Muscle of back (tissue), 13 donors: ENCODE results near the gene MXRA8. TPM values are rescaled to one million over a fixed set of nuclear protein-coding genes. Genes with fewer than 3 reads are reported as not detected.
"Not testable (repeated sequence)": the region's sequence is repeated elsewhere in the genome, so short reads cannot be mapped to it uniquely, and the experiment has no call there.

Source experiments
- DNase-seq, 3 donors: peaks; one replicate each; pipeline versions ENCODE4 v3.0.0 to v3.0.0-alpha.2; 2013
- long read RNA-seq, 9 donors: transcript quantifications; one replicate each; lab custom pipeline, GENCODE V29; 2026
- polyA plus RNA-seq, 10 donors: library from polyadenylated mRNA; unstranded; fragments of 120-200 nt; gene quantifications; one replicate each; pipeline ENCODE4 v1.2.1, GENCODE V29; 2013; ENCODE audit not compliant: insufficient read length in 10 of 10

Gene MXRA8, protein sequence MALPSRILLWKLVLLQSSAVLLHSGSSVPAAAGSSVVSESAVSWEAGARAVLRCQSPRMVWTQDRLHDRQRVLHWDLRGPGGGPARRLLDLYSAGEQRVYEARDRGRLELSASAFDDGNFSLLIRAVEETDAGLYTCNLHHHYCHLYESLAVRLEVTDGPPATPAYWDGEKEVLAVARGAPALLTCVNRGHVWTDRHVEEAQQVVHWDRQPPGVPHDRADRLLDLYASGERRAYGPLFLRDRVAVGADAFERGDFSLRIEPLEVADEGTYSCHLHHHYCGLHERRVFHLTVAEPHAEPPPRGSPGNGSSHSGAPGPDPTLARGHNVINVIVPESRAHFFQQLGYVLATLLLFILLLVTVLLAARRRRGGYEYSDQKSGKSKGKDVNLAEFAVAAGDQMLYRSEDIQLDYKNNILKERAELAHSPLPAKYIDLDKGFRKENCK
- polyA plus RNA-seq, result 100 to 1,000 TPM in 2 of 10 donors, 10 to 100 TPM in 8; 52.6 to 111 (median 69.8) TPM
- long read RNA-seq, donor 1, transcript MXRA8-201 (10 exons, 2,273 nt), result major isoform, 8 of 8 reads
- long read RNA-seq, donor 1, partial matches to known transcripts, result 0 of 8 reads
- long read RNA-seq, donor 1, other reads (novel, unspliced or antisense), result 0 of 8 reads
- long read RNA-seq, donor 2, partial matches to known transcripts, result 0 of 2 reads
- long read RNA-seq, donor 2, other reads (novel, unspliced or antisense), result 0 of 2 reads
- long read RNA-seq, donor 3, result 0 reads
- long read RNA-seq, donor 4, transcript MXRA8-201 (10 exons, 2,273 nt), result major isoform, 6 of 6 reads
- long read RNA-seq, donor 4, partial matches to known transcripts, result 0 of 6 reads
- long read RNA-seq, donor 4, other reads (novel, unspliced or antisense), result 0 of 6 reads
- long read RNA-seq, donor 5, transcript MXRA8-201 (10 exons, 2,273 nt), result major isoform, 9 of 10 reads
- long read RNA-seq, donor 5, partial matches to known transcripts, result 0 of 10 reads
- long read RNA-seq, donor 5, other reads (novel, unspliced or antisense), result 0 of 10 reads
- long read RNA-seq, donor 6, transcript MXRA8-201 (10 exons, 2,273 nt), result major isoform, 12 of 14 reads
- long read RNA-seq, donor 6, partial matches to known transcripts, result 0 of 14 reads
- long read RNA-seq, donor 6, other reads (novel, unspliced or antisense), result 0 of 14 reads
- long read RNA-seq, donor 7, transcript MXRA8-201 (10 exons, 2,273 nt), result major isoform, 11 of 13 reads
- long read RNA-seq, donor 7, partial matches to known transcripts, result 0 of 13 reads
- long read RNA-seq, donor 7, other reads (novel, unspliced or antisense), result 0 of 13 reads
- long read RNA-seq, donor 8, partial matches to known transcripts, result 0 of 1 reads
- long read RNA-seq, donor 8, other reads (novel, unspliced or antisense), result 0 of 1 reads
- long read RNA-seq, donor 9, partial matches to known transcripts, result 0 of 2 reads
- long read RNA-seq, donor 9, other reads (novel, unspliced or antisense), result 0 of 2 reads

DNA sequence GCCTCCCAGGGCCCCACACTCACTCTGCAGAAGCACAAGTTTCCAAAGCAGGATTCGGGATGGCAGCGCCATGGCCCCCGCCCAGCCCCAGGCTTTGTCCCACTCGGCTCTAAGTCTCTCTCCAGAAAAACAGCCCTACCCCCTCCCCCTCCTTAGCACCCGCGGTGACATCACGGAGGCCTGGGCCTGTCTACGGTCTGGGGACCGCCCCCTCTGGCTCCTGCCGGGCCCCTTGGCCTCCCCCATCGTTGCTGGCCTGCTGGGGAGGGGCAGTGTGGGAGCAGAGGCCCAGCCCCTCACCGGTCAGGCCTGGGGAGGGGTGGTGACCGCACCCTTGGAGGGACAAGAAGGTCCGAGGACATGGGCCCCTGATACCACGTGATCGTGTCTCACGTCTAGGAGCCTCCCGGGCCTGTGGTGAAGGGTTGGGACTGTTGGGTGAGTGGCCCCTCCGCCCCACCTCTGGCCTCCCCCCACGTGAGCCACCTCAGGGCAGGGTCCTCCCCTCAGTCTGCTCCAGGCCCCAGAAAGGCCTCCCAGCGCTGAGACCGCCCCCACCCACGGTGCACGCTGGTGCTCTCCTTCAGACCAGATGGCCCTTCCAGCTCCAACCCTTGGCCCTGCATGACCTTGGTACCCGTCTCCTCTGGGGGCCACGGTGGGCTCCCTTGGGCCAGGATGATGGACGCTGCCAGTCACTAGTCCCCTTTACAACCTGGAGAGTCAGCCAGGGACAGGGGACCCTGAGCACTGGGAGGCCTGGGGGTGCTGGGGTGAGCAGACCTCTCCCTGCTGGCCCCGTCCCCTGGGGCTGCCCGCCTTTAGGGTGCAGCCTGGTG, at the start of gene MXRA8:
TSS of gene MXRA8 (minus strand) at position 123 of the 839 bp plus-strand sequence. CDS start at position 72, 51 bp downstream.
- DNase-seq, result peak; percentile 87 to 95 (median 90)

DNA sequence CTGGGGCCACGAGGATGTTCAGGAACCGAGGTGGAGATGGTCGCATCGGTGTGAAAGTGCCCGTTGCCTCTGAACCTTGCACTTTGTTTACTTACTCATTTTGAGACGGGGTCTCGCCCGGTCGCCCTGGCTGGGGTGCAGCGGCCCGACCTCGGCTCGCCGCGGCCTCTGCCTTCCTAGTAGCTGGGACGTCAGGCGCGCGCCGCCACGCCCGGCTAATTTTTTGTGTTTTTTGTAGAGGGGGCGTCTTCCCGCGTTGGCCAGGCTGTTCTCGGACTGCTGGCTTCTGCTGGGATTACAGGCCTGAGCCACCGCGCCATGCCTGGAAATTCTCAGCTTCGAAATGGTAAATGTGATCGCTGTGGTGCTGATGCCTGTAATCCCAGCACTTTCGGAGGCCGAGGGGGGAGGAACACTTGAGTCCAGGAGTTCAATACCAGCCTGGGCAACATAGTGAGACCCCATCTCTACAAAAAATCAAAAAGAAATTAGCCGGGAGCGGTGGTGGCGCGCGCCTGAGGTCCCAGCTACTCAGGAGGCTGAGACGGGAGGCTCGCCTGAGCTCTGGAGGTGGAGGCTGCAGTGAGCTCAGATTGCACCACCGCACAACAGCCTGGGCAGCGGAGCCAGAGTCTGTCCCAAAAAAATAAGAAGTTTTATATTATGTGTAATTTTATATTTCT, 49.4 kb upstream of the MXRA8 start:
- DNase-seq, result peak in 1 of 3 donors; percentile 57

DNA sequence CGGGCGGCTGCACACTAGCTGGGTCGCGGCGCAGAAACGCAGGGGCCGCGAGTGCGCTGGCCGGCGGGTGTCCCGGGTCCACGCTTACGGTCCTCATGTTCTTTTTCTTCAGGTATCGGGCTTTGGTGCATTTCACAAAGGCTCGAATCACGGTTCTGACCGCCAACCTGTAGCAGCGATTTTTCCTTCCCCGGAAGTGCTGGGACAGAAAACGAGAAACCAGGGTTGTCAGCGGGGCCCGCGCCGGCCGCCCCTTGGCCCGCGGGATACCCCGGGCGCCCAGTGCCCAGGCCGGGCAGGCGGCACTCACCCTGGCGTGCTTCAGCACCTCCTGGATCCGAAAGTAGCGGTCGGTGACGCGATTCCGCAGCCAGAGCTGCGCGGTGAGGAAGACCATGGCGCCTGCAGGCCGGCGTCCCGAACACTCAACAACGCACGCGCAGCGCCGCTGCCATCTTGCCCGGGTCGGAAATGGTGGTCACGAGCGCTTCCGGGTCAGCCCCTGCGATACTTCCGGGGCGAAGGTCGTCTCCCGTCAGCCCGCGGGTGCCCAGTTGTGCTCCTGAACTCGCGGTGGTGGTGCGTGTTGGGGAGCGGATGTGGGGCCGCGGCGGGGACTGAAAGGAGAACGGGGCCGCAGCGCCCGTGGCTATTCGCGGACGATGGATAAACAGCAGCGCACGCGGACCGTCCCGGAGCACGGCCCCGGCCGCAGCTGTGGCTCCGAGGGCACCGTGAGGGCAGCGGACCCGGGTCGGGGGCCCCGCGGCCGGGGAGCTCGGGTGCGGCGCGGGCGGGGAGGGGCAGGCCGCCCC, 48.7 kb upstream of the MXRA8 start, which contains the start of gene MRPL20:
TSS of gene MRPL20 (minus strand) at position 473 of the 815 bp plus-strand sequence. CDS start at position 397, 76 bp downstream.
- peak; percentile 91 to 97 (median 95) for DNase-seq

DNA sequence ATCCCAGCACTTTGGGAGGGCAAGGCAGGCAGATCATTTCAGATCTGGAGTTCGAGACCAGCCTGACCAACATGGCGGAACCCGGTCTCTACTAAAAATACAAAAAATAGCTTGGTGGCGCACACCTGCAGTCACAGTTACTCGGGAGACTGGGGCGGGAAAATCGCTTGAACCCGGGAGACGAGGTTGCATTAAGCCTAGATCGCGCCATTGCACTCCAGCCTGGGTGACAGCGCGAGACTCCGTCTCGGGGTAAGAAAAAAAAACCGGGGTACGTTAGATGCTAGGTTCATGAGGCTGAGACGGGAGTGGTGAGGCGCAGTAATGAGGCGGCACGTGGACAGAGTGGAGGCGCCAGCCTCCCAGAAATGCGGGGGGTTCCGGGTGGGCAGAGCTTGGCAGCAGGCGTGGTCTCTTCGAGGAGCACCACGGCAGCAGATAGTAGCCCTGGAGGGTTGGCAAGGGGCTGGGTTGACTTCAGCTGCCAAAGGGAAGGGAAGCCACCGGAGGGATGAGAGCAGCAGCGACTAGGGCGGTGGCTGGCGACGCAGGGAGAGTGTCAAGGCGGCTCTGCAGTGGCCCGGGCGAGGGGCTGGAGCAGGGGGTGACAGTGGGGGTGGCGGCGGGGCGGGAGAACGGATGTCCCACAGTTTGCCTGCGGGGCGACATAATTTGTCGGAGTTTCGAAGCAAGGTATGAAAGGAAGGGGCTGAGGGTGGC, 47.9 kb upstream of the MXRA8 start:
- no peak for DNase-seq

DNA sequence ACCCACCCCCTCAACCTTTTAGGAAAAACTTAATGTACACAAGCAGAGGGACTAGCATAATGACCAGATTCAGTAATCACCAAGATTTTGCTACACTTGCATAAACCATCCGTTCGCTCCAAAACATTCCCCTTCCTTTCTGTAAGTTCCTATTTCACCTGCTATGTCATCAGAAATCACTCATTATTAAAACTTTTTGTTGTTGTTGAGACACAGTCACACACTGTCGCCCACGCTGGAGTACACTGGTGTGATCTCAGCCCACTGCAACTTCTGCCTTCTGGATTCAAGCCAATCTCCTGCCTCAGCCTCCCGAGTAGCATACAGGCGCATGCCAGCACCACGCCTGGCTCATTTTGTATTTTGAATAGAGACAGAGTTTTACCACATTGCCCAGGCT, 45.3 kb upstream of the MXRA8 start:
- no peak for DNase-seq

DNA sequence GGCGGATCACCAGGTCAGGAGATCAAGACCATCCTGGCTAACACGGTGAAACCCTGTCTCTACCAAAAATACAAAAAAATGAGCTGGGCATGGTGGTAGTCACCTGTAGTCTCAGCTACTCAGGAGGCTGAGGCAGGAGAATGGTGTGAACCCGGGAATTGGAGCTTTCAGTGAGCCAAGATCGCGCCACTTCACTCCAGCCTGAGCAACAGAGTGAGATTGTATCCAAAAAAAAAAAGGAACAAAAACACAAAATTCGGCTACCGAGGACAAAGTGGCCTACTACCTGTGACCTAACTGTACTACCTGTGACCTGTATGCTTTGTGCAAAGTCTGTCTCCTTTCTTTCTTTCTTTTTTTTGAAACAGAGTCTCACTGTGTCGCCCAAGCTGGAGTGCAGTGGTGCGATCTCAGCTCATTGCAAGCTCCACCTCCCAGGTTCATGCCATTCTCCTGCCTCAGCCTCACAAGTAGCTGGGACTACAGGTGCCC, 44.6 kb upstream of the MXRA8 start:
- DNase-seq, result not testable (repeated sequence)

DNA sequence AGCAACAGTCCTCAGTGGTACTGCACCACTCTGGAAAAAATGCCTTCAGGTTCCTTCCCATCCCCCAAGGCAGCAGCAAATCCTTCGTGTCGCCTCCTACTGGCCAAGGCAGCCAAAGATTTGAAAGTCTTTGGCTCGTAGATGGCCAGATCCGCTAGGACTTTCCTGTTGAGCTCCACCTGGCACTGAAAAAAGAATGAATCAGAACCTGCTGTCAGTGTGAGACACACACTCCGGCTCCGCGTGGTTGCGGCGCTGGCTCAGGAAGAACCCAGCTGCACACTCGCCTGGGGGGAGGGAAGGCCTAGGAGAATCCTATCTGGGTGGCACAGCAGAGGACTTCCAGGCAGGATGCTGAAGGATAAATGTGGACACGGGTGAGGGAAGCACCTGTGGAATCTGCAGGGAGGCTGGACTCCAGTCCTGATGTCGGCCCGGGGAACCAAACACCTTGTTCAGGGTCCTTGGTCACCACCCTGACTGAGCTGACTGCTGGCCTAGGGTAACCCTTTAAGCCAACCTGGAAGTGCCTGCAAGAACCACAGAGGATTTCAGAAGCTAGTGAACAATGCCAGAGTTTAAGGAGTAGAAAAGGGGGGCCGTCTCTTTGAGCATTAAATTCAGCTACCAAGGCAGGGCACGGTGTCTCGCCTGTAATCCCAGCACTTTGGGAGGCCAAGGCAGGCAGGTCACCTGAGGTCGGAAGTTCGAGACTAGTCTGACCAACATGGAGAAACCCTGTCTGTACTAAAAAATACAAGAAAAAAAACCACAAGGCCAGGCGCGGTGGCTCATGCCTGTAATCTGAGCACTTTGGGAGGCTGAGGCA, 43.9 kb upstream of the MXRA8 start:
- DNase-seq, result no peak

DNA sequence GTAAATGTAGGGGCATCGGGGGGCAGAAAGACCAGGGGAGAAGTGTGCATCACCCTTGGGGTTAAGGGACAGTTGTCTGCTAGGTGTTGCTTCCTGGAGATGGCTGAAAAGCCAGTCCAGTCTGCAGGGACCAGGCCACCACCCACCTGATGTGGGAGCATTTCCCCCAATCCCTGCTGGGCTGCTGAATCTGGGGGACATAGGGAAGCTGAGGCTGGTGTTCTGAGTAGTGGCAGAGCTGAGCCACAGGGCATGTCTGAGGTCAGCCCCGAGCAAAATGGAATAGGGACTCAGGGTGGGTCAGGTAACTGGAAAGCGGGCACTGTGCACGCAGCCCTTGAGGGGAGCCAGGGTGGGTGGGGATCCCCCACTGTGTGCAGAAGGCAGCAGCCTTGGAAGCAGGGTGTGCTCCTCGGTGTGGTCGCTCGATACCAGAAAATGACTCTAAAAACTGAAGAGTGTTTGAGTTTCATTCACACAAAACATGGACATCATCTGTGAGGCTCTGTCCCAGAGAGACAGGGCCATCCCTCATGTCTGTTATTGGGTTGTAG, 43.2 kb upstream of the MXRA8 start:
- DNase-seq, result no peak

DNA sequence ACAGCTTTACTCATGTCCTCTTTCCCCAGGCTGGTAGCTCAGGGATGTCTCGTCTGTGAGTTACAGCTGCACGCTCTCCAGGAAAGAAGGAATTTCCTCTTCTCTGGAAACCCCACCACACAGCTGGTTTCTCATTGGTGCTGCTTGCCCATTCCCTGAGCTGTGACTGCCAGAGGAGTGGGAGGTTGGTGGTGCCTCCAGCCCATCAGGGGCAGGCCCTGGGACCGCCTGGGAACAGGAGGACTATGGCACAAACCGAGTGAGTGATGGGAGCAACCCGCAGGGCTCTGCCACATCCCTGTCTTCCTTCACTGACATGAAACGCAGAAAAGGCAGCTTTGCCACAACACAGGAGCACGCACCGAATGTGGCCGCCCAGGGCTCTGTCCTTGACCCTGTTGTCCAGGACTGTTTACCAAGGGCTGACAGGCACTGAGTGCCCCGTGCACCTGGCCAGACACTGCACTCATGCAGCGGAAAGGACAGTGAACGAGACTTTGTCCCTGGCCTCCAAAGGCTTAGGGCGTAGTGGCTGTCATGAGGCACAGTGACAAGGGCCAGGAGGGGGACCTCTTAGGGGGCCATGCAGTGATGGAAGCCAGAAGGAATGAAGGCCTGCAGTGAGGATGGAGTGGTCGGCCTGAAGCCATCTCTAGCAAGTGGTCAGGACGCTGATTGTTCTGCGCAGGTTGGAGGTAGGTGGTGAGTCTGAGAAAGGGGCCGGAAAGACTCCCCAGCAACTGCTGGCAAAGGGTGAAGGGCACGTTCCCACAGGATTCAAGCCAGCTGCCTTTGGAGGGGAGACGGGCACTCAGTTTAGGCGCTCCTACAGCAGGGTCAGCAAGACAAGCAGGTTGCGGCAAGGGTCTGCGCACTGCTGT, 42.5 kb upstream of the MXRA8 start:
- no peak for DNase-seq

DNA sequence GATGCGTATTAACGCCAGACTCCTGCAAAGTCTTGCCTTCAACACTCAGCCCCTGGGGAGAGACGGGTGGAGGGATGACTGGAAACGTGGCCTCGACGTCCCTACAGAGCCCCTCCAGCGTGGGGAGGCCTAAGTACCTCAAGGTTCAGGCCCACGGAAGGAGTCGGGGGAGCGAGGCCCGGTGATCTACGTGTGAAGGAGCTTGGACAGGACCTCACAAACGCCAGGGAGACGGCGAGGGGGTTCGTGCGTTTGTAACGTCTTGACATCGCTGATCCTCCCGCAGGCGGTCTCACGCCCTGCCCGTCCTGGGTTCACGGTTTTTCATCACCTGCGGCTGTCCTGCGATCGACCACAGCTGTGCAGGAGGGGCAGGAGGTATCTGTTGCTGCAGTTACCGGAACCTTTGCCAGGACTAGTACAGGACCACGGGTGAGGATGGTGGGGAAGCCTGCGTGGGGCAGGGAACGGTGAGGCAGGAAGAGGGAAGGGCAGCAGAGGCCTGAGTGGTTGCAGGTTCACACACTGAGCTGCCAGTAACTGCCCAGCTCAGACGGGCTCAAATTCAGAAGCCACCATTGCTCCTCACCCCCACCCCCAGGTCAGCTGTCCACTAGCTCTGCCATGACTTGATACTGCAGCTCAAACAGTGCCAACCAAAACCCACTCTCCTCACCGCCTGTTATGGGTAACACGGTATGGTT, 41.7 kb upstream of the MXRA8 start:
- peak in 1 of 3 donors; percentile 30 for DNase-seq

DNA sequence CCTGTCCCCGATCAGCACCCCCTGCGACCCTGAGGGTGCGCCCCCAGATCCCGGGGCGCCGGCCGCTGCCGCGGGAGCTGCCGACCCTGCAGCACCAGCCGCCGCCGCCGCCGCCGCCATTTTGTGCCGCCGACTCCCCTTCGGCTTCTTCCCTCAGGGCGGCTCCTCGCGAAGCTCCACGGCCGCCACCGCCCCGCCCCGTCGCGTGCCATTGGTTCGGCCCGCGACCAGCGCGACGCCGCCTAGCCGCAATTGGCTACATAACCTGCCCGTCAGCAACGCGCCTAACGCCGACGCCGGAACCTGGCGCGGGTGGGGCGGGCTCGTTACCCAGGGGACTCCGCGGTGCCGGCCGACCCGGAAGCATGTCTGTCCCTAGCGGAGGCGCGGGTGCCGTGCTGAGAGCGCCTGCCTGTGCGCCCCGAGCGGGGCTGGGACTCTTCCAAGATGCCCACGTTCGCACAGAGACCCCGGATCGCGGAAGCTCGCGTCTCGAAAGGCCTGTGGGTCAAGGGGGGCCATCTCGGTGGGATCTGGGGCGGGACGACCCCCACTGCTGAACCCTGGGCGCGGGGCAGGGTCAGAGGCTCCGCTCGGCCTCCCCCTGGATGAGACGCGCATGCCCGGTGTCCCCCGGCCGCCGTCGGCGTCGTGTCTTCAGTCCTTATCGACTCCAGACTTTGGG, 41.0 kb upstream of the MXRA8 start, which contains the start of gene CCNL2:
TSS of gene CCNL2 (minus strand) at position 149 of the 685 bp plus-strand sequence. CDS start at position 120, 29 bp downstream.
- DNase-seq, result peak; percentile 98 to 99 (median 98)

DNA sequence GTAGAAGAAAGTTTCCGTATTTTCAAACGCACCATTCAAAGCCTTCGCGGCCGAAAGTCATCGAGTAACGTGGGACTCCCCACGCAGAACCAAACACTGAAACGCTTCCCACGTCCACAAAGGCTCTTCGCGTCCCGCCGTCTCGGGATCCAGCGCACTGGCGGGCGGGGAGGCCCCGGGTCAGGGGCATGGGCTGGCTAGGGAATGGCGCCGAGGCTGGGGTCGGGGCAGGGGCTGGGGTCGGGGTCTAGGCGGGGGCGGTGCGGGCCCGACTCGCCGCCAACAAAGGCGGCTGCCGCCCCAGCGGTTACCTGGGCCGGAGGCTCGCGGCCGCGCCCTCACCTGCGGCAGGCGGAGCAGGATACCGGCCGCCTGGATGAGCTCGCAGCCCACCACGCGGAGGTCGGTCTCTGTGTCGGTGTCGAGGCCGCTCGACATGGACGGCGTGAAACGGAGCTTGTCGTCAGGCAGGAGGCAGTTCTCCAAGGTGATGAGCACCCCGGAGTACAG, 40.4 kb upstream of the MXRA8 start:
- DNase-seq, result no peak

DNA sequence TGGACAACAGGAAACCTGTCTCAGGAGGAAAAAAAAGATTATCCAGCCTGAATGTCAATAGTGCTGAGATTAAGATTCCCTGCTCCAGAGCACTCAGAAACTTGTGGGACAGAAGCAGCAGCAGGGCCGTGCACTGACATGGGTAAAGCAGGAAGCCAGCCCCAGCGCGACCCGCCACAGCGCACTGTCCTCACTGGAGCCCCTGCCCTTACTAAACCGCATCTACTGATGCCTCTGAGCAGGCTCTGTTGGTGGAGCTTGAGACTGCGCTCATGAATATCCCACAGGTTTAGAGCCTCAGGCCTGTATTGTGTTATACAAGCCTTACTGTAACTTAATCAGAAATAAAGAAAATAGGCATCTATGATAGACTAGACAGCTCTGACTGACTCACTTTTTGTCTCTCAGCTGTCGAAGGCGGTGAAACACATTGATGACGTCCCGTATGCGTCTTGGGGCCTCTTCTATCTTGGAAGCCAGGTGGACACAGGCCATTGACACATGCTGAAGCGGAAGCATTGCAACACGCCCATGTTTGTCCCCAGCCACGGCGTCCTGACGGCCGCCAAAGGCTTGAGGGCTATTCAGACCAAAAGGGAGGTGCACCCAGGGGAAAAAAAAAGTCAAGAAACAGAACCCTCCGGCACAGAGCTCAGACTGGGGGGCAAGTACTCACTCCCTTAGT, 39.6 kb upstream of the MXRA8 start:
- no peak for DNase-seq
